IPS DF 6.9 (cell line): ENCODE results near the gene RNF217.

Experiments used
- DNase-seq: peaks from one replicate; pipeline ENCODE4 v3.0.0-alpha.2; 2013; ENCODE audit warnings: low read depth, low spot score
- H3K27ac ChIP-seq: one replicate; pipeline ENCODE4 v1.5.1; 2013; ENCODE audit warnings: low read length, control low read depth
- H3K27me3 ChIP-seq: 2 replicates; pipeline ENCODE4 v1.6.1; 2013; ENCODE audit warnings: mild to moderate bottlenecking, low read length; ENCODE audit not compliant: control insufficient read depth, insufficient read depth
- H3K36me3 ChIP-seq: 2 replicates; pipeline ENCODE4 v1.6.1; 2013; ENCODE audit warnings: low read length; ENCODE audit not compliant: control insufficient read depth, insufficient read depth
- H3K4me1 ChIP-seq: 2 replicates; pipeline ENCODE4 v1.6.1; 2013; ENCODE audit warnings: low read length; ENCODE audit not compliant: control insufficient read depth, insufficient read depth
- H3K4me3 ChIP-seq: 2 replicates; pipeline ENCODE4 v1.5.1; 2013; ENCODE audit warnings: mild to moderate bottlenecking, low read length
- H3K9me3 ChIP-seq: 2 replicates; pipeline ENCODE4 v1.6.1; 2013; ENCODE audit warnings: low read length, inconsistent platforms; ENCODE audit not compliant: control insufficient read depth, insufficient read depth
- WGBS: extraction: QIAGEN DNeasy Blood & Tissue Kit; methylation state at CpG from one replicate; pipeline ENCODE4 v1.1.7; 2013; ENCODE audit warnings: mixed read lengths, missing lambda C conversion rate; ENCODE audit not compliant: insufficient read length, insufficient coverage; 5-methylcytosine and 5-hydroxymethylcytosine counted together

RNF217 gene

GRCh38 chr6:125097186-125097585, 134.9 kb downstream of the RNF217 start:
- no peaks in the 10 kb centered on the region for H3K27me3 ChIP-seq
- H3K4me3 ChIP-seq = no peak overlapping the region
- no peaks in the 10 kb centered on the region; the same call in 1 of the 2 replicates for H3K4me1 ChIP-seq
- H3K27ac ChIP-seq = no peak overlapping the region
- H3K36me3 ChIP-seq = no peaks in the 10 kb centered on the region
- WGBS = no CpG with 5 or more reads among the region's 2 CpGs
- no peaks in the 10 kb centered on the region for H3K9me3 ChIP-seq
- DNase-seq = no peak

GRCh38 chr6:125098253-125098652, 136.0 kb downstream of the RNF217 start:
- H3K9me3 ChIP-seq = no peaks in the 10 kb centered on the region
- no peaks in the 10 kb centered on the region for H3K36me3 ChIP-seq
- WGBS = no CpG with 5 or more reads among the region's 4 CpGs
- H3K4me3 ChIP-seq = no peak overlapping the region
- no peak for DNase-seq
- no peaks in the 10 kb centered on the region; the same call in 1 of the 2 replicates for H3K4me1 ChIP-seq
- no peak overlapping the region for H3K27ac ChIP-seq
- H3K27me3 ChIP-seq = no peaks in the 10 kb centered on the region

GRCh38 chr6:125099211-125100073, 137.2 kb downstream of the RNF217 start:
- peak overlapping the region; percentile 58 for H3K4me3 ChIP-seq
- no peaks in the 10 kb centered on the region for H3K9me3 ChIP-seq
- no peaks in the 10 kb centered on the region for H3K36me3 ChIP-seq
- DNase-seq = peak; percentile 29
- H3K27me3 ChIP-seq = no peaks in the 10 kb centered on the region
- WGBS = no CpG with 5 or more reads among the region's 48 CpGs
- H3K27ac ChIP-seq = no peak overlapping the region
- H3K4me1 ChIP-seq = no peaks in the 10 kb centered on the region; the same call in 1 of the 2 replicates

- H3K36me3 ChIP-seq = no peaks in the 10 kb centered on the region
- H3K4me1 ChIP-seq = no peaks in the 10 kb centered on the region; the same call in 1 of the 2 replicates
- H3K4me3 ChIP-seq = peak overlapping the region; percentile 58; the same call in 1 of the 2 replicates
- DNase-seq = no peak
- WGBS = no CpG with 5 or more reads among the region's 10 CpGs
- no peaks in the 10 kb centered on the region for H3K27me3 ChIP-seq
- H3K27ac ChIP-seq = no peak overlapping the region
- no peaks in the 10 kb centered on the region for H3K9me3 ChIP-seq
These were observed 137.9 kb downstream of the RNF217 start for GRCh38 chr6:125100074-125100652.

GRCh38 chr6:125101128-125101527, 138.9 kb downstream of the RNF217 start:
- no peaks in the 10 kb centered on the region for H3K36me3 ChIP-seq
- no peak overlapping the region for H3K27ac ChIP-seq
- no peak for DNase-seq
- no peaks in the 10 kb centered on the region; the same call in 1 of the 2 replicates for H3K4me1 ChIP-seq
- no peaks in the 10 kb centered on the region for H3K9me3 ChIP-seq
- no peak overlapping the region for H3K4me3 ChIP-seq
- H3K27me3 ChIP-seq = no peaks in the 10 kb centered on the region
- no CpG with 5 or more reads among the region's 1 CpG for WGBS

- Histone ChIP-seq H3K27me3 (no peaks in the 10 kb centered on the region), H3K9me3 (no peaks in the 10 kb centered on the region), H3K36me3 (no peaks in the 10 kb centered on the region), H3K4me1 (no peaks in the 10 kb centered on the region; the same call in 1 of the 2 replicates), H3K27ac (no peak overlapping the region), H3K4me3 (no peak overlapping the region)
- DNase-seq = no peak
- no CpG with 5 or more reads among the region's 2 CpGs for WGBS
These were observed 139.4 kb downstream of the RNF217 start for GRCh38 chr6:125101631-125102030.

- Histone ChIP-seq H3K36me3 (no peaks in the 10 kb centered on the region), H3K9me3 (no peaks in the 10 kb centered on the region), H3K4me3 (no peak overlapping the region), H3K4me1 (no peaks in the 10 kb centered on the region; the same call in 1 of the 2 replicates), H3K27ac (no peak overlapping the region), H3K27me3 (no peaks in the 10 kb centered on the region)
- WGBS = no CpG with 5 or more reads among the region's 3 CpGs
- DNase-seq = no peak
These were observed 140.2 kb downstream of the RNF217 start for GRCh38 chr6:125102411-125102810.

GRCh38 chr6:125102891-125103290, 140.7 kb downstream of the RNF217 start:
- H3K27ac ChIP-seq = no peak overlapping the region
- no peak for DNase-seq
- H3K4me1 ChIP-seq = no peaks in the 10 kb centered on the region; the same call in 1 of the 2 replicates
- no peaks in the 10 kb centered on the region for H3K9me3 ChIP-seq
- no peaks in the 10 kb centered on the region for H3K36me3 ChIP-seq
- WGBS = no CpG with 5 or more reads among the region's 2 CpGs
- H3K27me3 ChIP-seq = no peaks in the 10 kb centered on the region
- H3K4me3 ChIP-seq = no peak overlapping the region

- H3K4me3 ChIP-seq = no peak overlapping the region
- DNase-seq = no peak
- WGBS = no CpG with 5 or more reads among the region's 4 CpGs
- H3K4me1 ChIP-seq = no peaks in the 10 kb centered on the region
- H3K27me3 ChIP-seq = no peaks in the 10 kb centered on the region
- no peaks in the 10 kb centered on the region for H3K9me3 ChIP-seq
- H3K27ac ChIP-seq = no peak overlapping the region
- H3K36me3 ChIP-seq = no peaks in the 10 kb centered on the region
These were observed 142.2 kb downstream of the RNF217 start for GRCh38 chr6:125104425-125104824.

GRCh38 chr6:125107048-125107447, 144.8 kb downstream of the RNF217 start:
- Histone ChIP-seq H3K36me3 (no peaks in the 10 kb centered on the region), H3K4me3 (no peak overlapping the region), H3K27me3 (no peaks in the 10 kb centered on the region), H3K27ac (no peak overlapping the region), H3K9me3 (no peaks in the 10 kb centered on the region), H3K4me1 (no peaks in the 10 kb centered on the region)
- no CpG with 5 or more reads among the region's 5 CpGs for WGBS
- DNase-seq = no peak
